ENCODE results near the gene RFTN1. TPM values are rescaled to one million over a fixed set of nuclear protein-coding genes. Genes with fewer than 3 reads are reported as not detected.

Gene RFTN1
- total and polyA plus RNA-seq, 8 donors = 1.9 to 14.0 (median 2.9) TPM

- FAIRE-seq (no peak), ATAC-seq (no peak), DNase-seq (no peak)
- Histone ChIP-seq H3K9me3 (no peaks in the 10 kb centered on the region), H3K36me3 (no peaks in the 10 kb centered on the region), H3K4me3 (no peak overlapping the region), H3K27me3 (no peaks in the 10 kb centered on the region), H3K27ac (no peak overlapping the region), H3K4me1 (no peaks in the 10 kb centered on the region)
- 65 to 76% methylated on average over 4 of the region's 4 CpGs for WGBS, 2 donors
- TF ChIP-seq CTCF (IDR thresholded peaks at IDR 0.05) = no peak
- intact Hi-C loops (cut with DNase I) = no loop called here
These were observed 61.2 kb downstream of the RFTN1 start for GRCh38 chr3:16452261-16452660.

DNA sequence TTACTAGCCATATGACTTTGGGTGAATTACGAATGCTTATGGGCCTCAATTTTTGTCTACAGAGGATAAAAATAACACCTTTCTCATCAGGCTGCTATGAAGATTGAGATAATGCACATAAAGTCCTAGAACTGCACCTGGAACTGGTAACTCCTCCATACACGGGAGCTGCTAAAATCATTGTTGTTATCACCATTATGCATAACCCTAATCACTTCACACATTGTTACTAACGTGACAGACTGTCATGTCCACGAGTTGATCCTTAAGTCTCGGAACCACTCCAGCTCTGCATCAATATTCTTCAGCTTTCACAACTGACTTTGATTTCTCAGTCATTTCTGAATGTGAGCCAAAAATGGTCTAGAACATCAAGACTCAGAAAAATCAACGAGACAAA lies 64.1 kb downstream of the RFTN1 start:
- intact Hi-C loops (cut with DNase I) = no loop called here
- Histone ChIP-seq H3K27me3 (no peaks in the 10 kb centered on the region), H3K4me3 (no peak overlapping the region), H3K4me1 (no peaks in the 10 kb centered on the region), H3K9me3 (no peaks in the 10 kb centered on the region), H3K36me3 (no peaks in the 10 kb centered on the region), H3K27ac (no peak overlapping the region)
- no peak for ATAC-seq
- DNase-seq = no peak
- no peak for FAIRE-seq
- TF ChIP-seq CTCF (IDR thresholded peaks at IDR 0.05) = no peak
- WGBS, 2 donors = 59 to 64% methylated on average over 6 of the region's 6 CpGs

GRCh38 chr3:16448639-16449070 lies 64.8 kb downstream of the RFTN1 start:
- intact Hi-C loops (cut with DNase I) = no loop called here
- Histone ChIP-seq H3K4me1 (no peaks in the 10 kb centered on the region), H3K9me3 (no peaks in the 10 kb centered on the region), H3K36me3 (no peaks in the 10 kb centered on the region), H3K27ac (no peak overlapping the region), H3K4me3 (no peak overlapping the region), H3K27me3 (no peaks in the 10 kb centered on the region)
- no peak for TF ChIP-seq CTCF (IDR thresholded peaks at IDR 0.05)
- peak in 3 of 4 donors; percentile 31 to 54 (median 37) for ATAC-seq
- no peak for FAIRE-seq
- peak in 2 of 6 donors; percentile 13 to 23 for DNase-seq
- WGBS, 2 donors = 63 to 68% methylated on average over 6 of the region's 6 CpGs

GRCh38 chr3:16447135-16447534 lies 66.4 kb downstream of the RFTN1 start:
- FAIRE-seq (no peak), DNase-seq (no peak), ATAC-seq (no peak)
- no peaks in the 10 kb centered on the region for H3K4me1 ChIP-seq
- no peak for TF ChIP-seq CTCF (IDR thresholded peaks at IDR 0.05)
- H3K4me3 ChIP-seq = no peak overlapping the region
- intact Hi-C loops (cut with DNase I) = no loop called here
- H3K27me3 ChIP-seq = no peaks in the 10 kb centered on the region
- no peaks in the 10 kb centered on the region for H3K9me3 ChIP-seq
- H3K27ac ChIP-seq = no peak overlapping the region
- no peaks in the 10 kb centered on the region for H3K36me3 ChIP-seq
- WGBS, 2 donors = 75 to 83% methylated on average over 4 of the region's 4 CpGs

- Histone ChIP-seq H3K4me1 (no peaks in the 10 kb centered on the region), H3K36me3 (no peaks in the 10 kb centered on the region), H3K9me3 (no peaks in the 10 kb centered on the region), H3K4me3 (no peak overlapping the region), H3K27ac (no peak overlapping the region), H3K27me3 (no peaks in the 10 kb centered on the region)
- no peak for TF ChIP-seq CTCF (IDR thresholded peaks at IDR 0.05)
- DNase-seq = no peak
- intact Hi-C loops (cut with DNase I) = no loop called here
- no peak for ATAC-seq
- 75 to 81% methylated on average over 6 of the region's 6 CpGs for whole genome bisulfite sequencing, 2 donors
- FAIRE-seq = no peak
These were observed 69.2 kb downstream of the RFTN1 start for GRCh38 chr3:16444344-16444743.

Data from pancreas (tissue), 10 donors.